SU-DHL-6 (cell line): ENCODE measurements around the gene ALDH18A1.

Experiments
- H2AFZ ChIP-seq: fragments of 200-600 bp; sonication (generic); 2 replicates; pipeline ENCODE4 v1.6.1; 2014; ENCODE audit warnings: low read depth, mild to moderate bottlenecking, moderate library complexity, mixed read lengths, antibody characterized with exemption, low read length; ENCODE audit not compliant: severe bottlenecking
- H3F3A ChIP-seq: fragments of 200-600 bp; shearing (Covaris generic); 2 replicates; pipeline ENCODE4 v1.6.0; 2016; ENCODE audit warnings: antibody characterized with exemption, mild to moderate bottlenecking; ENCODE audit not compliant: insufficient read depth
- H3K27ac ChIP-seq: fragments of 200-600 bp; sonication (generic); 2 replicates; pipeline ENCODE4 v1.5.1; 2016; ENCODE audit warnings: low read depth, mild to moderate bottlenecking, low read length, moderate library complexity, mixed read lengths
- H3K27me3 ChIP-seq: fragments of 200-600 bp; sonication (generic), shearing (Covaris generic); 2 replicates; pipeline ENCODE4 v1.6.0; 2014; ENCODE audit warnings: mild to moderate bottlenecking, low read length
- H3K36me3 ChIP-seq: fragments of 200-600 bp; sonication (generic); 2 replicates; pipeline ENCODE4 v1.6.1; 2014; ENCODE audit warnings: mild to moderate bottlenecking, low read length, mixed read lengths
- H3K4me2 ChIP-seq: fragments of 300-600, 200-600 bp; shearing (Covaris generic), sonication (generic); 2 replicates; pipeline ENCODE4 v1.6.0; 2014; ENCODE audit warnings: low read length, low read depth, mild to moderate bottlenecking; ENCODE audit not compliant: poor library complexity, severe bottlenecking
- H3K4me3 ChIP-seq: fragments of 200-600 bp; sonication (generic); 2 replicates; pipeline ENCODE4 v1.5.1; 2014; ENCODE audit warnings: antibody characterized with exemption, low read length, mild to moderate bottlenecking, mixed read lengths; ENCODE audit not compliant: insufficient read depth, poor library complexity, severe bottlenecking
- H3K79me2 ChIP-seq: fragments of 200-600 bp; sonication (generic); 2 replicates; pipeline ENCODE4 v1.6.1; 2014; ENCODE audit warnings: mild to moderate bottlenecking, low read length, moderate library complexity; ENCODE audit not compliant: insufficient read depth
- H3K9ac ChIP-seq: fragments of 200-600 bp; sonication (generic); 2 replicates; pipeline ENCODE4 v1.7.0; 2014; ENCODE audit warnings: mild to moderate bottlenecking, low read length
- H3K9me2 ChIP-seq: fragments of 200-600 bp; sonication (generic); replicated peaks from 2 replicates; pipeline ENCODE4 v1.6.1; 2014; ENCODE audit warnings: low read length; ENCODE audit not compliant: insufficient read depth
- H3K9me3 ChIP-seq: fragments of 200-600 bp; sonication (generic); 2 replicates; pipeline ENCODE4 v1.6.1; 2014; ENCODE audit warnings: low read length, mixed read lengths; ENCODE audit not compliant: insufficient read depth
- H4K20me1 ChIP-seq: fragments of 200-600 bp; sonication (generic); 2 replicates; pipeline ENCODE4 v1.6.1; 2014; ENCODE audit warnings: low read depth, mild to moderate bottlenecking, antibody characterized with exemption, low read length, moderate library complexity, mixed read lengths
- EZH2phosphoT487 ChIP-seq: fragments of 200-600 bp; sonication (generic), shearing (Covaris generic); conservative IDR thresholded peaks from 2 replicates; pipeline ENCODE4 v1.6.1; 2018; ENCODE audit warnings: mild to moderate bottlenecking, antibody characterized with exemption, low read length, moderate library complexity, mixed read lengths
- TF ChIP-seq, protein P1 (sequence below): fragments of 200-600 bp; sonication (generic); IDR thresholded peaks from one replicate; pipeline ENCODE4 v1.5.1; 2017; ENCODE audit warnings: antibody characterized with exemption, mild to moderate bottlenecking, low read length, moderate library complexity; ENCODE audit not compliant: insufficient read depth, poor library complexity, severe bottlenecking

Gene ALDH18A1

GRCh38 chr10:95567903-95568630, 88.4 kb downstream of the ALDH18A1 start:
- Histone ChIP-seq H3K4me3 (no peak overlapping the region), H2AFZ (no peak overlapping the region), H3F3A (no peaks in the 10 kb centered on the region), H4K20me1 (no peaks in the 10 kb centered on the region), H3K9me3 (no peaks in the 10 kb centered on the region), H3K4me2 (no peak overlapping the region), H3K9ac (no peak overlapping the region), H3K27ac (no peak overlapping the region), H3K36me3 (no peaks in the 10 kb centered on the region), H3K79me2 (no peaks in the 10 kb centered on the region), H3K9me2 (no peaks in the 10 kb centered on the region), H3K27me3 (no peaks in the 10 kb centered on the region)
- TF ChIP-seq, protein P1, sequence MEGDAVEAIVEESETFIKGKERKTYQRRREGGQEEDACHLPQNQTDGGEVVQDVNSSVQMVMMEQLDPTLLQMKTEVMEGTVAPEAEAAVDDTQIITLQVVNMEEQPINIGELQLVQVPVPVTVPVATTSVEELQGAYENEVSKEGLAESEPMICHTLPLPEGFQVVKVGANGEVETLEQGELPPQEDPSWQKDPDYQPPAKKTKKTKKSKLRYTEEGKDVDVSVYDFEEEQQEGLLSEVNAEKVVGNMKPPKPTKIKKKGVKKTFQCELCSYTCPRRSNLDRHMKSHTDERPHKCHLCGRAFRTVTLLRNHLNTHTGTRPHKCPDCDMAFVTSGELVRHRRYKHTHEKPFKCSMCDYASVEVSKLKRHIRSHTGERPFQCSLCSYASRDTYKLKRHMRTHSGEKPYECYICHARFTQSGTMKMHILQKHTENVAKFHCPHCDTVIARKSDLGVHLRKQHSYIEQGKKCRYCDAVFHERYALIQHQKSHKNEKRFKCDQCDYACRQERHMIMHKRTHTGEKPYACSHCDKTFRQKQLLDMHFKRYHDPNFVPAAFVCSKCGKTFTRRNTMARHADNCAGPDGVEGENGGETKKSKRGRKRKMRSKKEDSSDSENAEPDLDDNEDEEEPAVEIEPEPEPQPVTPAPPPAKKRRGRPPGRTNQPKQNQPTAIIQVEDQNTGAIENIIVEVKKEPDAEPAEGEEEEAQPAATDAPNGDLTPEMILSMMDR, result no peak
- no peak for TF ChIP-seq EZH2phosphoT487

DNA sequence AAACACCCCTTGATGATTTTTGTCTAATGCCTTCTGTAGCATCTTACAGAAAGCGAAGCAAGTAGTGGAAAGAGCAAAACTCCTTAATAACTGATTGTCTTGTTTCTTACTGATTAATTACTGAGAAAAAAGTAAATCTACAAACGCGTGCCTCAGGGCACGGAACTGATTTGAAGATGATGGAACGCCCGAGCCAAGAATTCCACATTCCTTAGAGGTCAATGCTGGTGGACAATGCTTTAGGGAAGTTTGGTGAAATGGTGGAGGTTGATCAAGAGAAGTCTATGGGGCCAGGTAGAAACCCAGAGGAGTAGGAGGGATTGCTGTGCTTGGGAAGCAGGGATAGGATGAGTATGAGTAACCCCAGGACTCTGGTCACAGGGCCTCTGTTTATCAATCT, 90.4 kb downstream of the ALDH18A1 start:
- TF ChIP-seq, protein P1, result no peak
- no peak for TF ChIP-seq EZH2phosphoT487
- H3F3A ChIP-seq, result no peaks in the 10 kb centered on the region

DNA sequence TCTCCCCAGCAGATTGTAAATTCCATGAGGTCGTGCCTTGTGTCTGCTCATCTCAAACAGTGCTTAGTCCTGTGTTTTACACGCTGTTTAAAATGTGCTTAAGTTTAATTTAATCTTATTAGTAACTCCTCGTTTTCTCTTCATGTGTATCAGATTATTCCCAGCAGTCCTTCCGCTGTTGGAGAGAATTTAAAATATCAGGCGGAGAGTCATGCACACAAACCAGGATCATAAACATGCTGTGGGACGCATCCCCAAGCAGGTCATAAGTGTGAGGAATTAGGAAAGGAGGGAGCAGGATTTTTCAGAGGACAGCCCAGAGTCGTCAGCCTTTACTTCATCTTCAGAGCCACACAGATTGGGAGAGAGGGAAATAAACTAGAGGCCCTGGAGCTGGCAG, 91.2 kb downstream of the ALDH18A1 start:
- no peak overlapping the region for H3K9ac ChIP-seq
- H3F3A ChIP-seq, result no peaks in the 10 kb centered on the region
- H3K27me3 ChIP-seq, result no peaks in the 10 kb centered on the region; the same call in 1 of the 2 replicates
- H3K9me2 ChIP-seq, result no peaks in the 10 kb centered on the region
- H2AFZ ChIP-seq, result no peak overlapping the region
- H4K20me1 ChIP-seq, result no peaks in the 10 kb centered on the region
- TF ChIP-seq, protein P1, result no peak
- TF ChIP-seq EZH2phosphoT487, result no peak
- no peak overlapping the region for H3K4me2 ChIP-seq
- no peaks in the 10 kb centered on the region for H3K9me3 ChIP-seq
- no peaks in the 10 kb centered on the region for H3K36me3 ChIP-seq
- H3K27ac ChIP-seq, result no peak overlapping the region
- H3K79me2 ChIP-seq, result no peaks in the 10 kb centered on the region
- no peak overlapping the region for H3K4me3 ChIP-seq

More for the DNA sequence above, 90.4 kb downstream of the ALDH18A1 start:
- Histone ChIP-seq H3K9ac (no peak overlapping the region), H2AFZ (no peak overlapping the region), H4K20me1 (no peaks in the 10 kb centered on the region), H3K9me3 (no peaks in the 10 kb centered on the region), H3K9me2 (no peaks in the 10 kb centered on the region), H3K27ac (no peak overlapping the region), H3K4me3 (no peak overlapping the region), H3K36me3 (no peaks in the 10 kb centered on the region), H3K27me3 (no peaks in the 10 kb centered on the region; the same call in 1 of the 2 replicates), H3K79me2 (no peaks in the 10 kb centered on the region), H3K4me2 (no peak overlapping the region)
